ENCODE data around the gene IFTAP.

DNA sequence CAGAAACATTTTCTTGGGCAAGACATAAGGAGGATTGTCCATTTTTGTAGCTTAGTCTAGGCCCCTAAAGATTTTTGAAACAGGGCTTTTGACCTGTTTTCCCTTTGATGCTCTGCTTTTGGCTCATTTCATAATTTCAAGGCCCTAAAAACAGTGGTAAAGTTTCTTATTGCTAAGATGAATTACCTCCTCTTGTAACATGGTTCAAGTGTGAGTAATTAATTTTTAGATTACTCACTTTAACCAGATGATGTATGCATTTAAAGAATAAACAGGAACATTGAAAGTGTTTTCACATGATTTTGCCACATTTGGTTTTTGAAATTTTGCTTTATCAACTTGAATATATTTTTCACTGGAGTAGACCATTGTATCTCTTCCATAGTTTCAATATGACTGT, 2.6 kb downstream of the IFTAP start:
- TF ChIP-seq, protein P1, sequence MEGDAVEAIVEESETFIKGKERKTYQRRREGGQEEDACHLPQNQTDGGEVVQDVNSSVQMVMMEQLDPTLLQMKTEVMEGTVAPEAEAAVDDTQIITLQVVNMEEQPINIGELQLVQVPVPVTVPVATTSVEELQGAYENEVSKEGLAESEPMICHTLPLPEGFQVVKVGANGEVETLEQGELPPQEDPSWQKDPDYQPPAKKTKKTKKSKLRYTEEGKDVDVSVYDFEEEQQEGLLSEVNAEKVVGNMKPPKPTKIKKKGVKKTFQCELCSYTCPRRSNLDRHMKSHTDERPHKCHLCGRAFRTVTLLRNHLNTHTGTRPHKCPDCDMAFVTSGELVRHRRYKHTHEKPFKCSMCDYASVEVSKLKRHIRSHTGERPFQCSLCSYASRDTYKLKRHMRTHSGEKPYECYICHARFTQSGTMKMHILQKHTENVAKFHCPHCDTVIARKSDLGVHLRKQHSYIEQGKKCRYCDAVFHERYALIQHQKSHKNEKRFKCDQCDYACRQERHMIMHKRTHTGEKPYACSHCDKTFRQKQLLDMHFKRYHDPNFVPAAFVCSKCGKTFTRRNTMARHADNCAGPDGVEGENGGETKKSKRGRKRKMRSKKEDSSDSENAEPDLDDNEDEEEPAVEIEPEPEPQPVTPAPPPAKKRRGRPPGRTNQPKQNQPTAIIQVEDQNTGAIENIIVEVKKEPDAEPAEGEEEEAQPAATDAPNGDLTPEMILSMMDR (IDR thresholded peaks at IDR 0.05 in 8 of 11, conservative IDR thresholded peaks at IDR 0.05 in 3 of 11): no peak
- no peak for TF ChIP-seq POLR2A (IDR thresholded peaks at IDR 0.05)

Data from spleen (tissue), 7 donors.